Liver (tissue), 9 donors: ENCODE measurements around the gene BCL6B. TPM values are rescaled to one million over a fixed set of nuclear protein-coding genes. Genes with fewer than 3 reads are reported as not detected.
A peak's percentile ranks its signal among the peaks of the same experiment; 100 is the strongest.
"Not testable (repeated sequence)": the region's sequence is repeated elsewhere in the genome, so short reads cannot be mapped to it uniquely, and the experiment has no call there.

Experiments used
- DNase-seq: peaks from one replicate; pipeline ENCODE4 v3.0.0-alpha.2; 2017; ENCODE audit warnings: low spot score
- H3K27ac ChIP-seq, 2 donors: one replicate each; pipeline ENCODE4 v1.7.0; 2013; ENCODE audit warnings: inconsistent platforms in 2 of 2, low read length in 2 of 2, control low read depth in 1 of 2, low read depth in 1 of 2, mild to moderate bottlenecking in 1 of 2
- H3K27me3 ChIP-seq, 4 donors: one replicate each; pipeline versions ENCODE4 v1.6.1 to v1.7.0; 2013; ENCODE audit warnings: low read length in 3 of 4, inconsistent platforms in 1 of 4, mild to moderate bottlenecking in 1 of 4, moderate library complexity in 1 of 4; ENCODE audit not compliant: control insufficient read depth in 4 of 4, insufficient read depth in 4 of 4
- H3K36me3 ChIP-seq, 4 donors: one replicate each; pipeline versions ENCODE4 v1.6.1 to v1.7.0; 2013; ENCODE audit warnings: low read length in 3 of 4, mild to moderate bottlenecking in 3 of 4, low read depth in 1 of 4, moderate library complexity in 1 of 4; ENCODE audit not compliant: control insufficient read depth in 4 of 4, insufficient read depth in 3 of 4
- H3K4me1 ChIP-seq, 4 donors: one replicate each; pipeline versions ENCODE4 v1.6.1 to v1.7.0; 2013; ENCODE audit warnings: low read length in 3 of 4, mild to moderate bottlenecking in 3 of 4, moderate library complexity in 1 of 4; ENCODE audit not compliant: control insufficient read depth in 4 of 4, insufficient read depth in 4 of 4
- H3K4me3 ChIP-seq, 3 donors: one replicate each; pipeline versions ENCODE4 v1.6.1 to v1.7.0; 2013; ENCODE audit warnings: low read length in 3 of 3, control low read depth in 1 of 3, low read depth in 1 of 3, mild to moderate bottlenecking in 1 of 3
- H3K9ac ChIP-seq, 2 donors: one replicate each; pipeline ENCODE4 v1.7.0; 2013; ENCODE audit warnings: low read length in 2 of 2, mild to moderate bottlenecking in 2 of 2, moderate library complexity in 2 of 2, control low read depth in 1 of 2, low read depth in 1 of 2
- H3K9me3 ChIP-seq, 4 donors: one replicate each; pipeline versions ENCODE4 v1.6.1 to v1.7.0; 2013; ENCODE audit warnings: low read length in 3 of 4; ENCODE audit not compliant: control insufficient read depth in 4 of 4
- CTCF ChIP-seq: fragments of 150-350 bp; IDR thresholded peaks from 2 replicates; pipeline ENCODE4 v1.5.1; 2017; ENCODE audit warnings: improper control_type of control experiment, low read depth, low read length; ENCODE audit not compliant: missing input control
- EGR1 ChIP-seq, 2 donors: IDR thresholded peaks; 2 replicates each; pipeline ENCODE4 v1.6.1; 2016 to 2018; ENCODE audit warnings: antibody characterized with exemption in 2 of 2, low read depth in 2 of 2
- FOXA1 ChIP-seq: IDR thresholded peaks from 2 replicates; pipeline ENCODE4 v1.6.1; 2016; ENCODE audit warnings: antibody characterized with exemption
- FOXA2 ChIP-seq: IDR thresholded peaks from 2 replicates; pipeline ENCODE4 v1.6.1; 2016; ENCODE audit warnings: antibody characterized with exemption
- GABPA ChIP-seq, 2 donors: IDR thresholded peaks in 1 of 2; conservative IDR thresholded peaks in 1 of 2; 2 replicates each; pipeline ENCODE4 v1.6.1; 2016; ENCODE audit warnings: antibody characterized with exemption in 2 of 2, mild to moderate bottlenecking in 1 of 2, moderate library complexity in 1 of 2
- HNF4A ChIP-seq, 2 donors: conservative IDR thresholded peaks; 2 replicates each; pipeline ENCODE4 v1.6.1; 2016; ENCODE audit warnings: antibody characterized with exemption in 2 of 2, mild to moderate bottlenecking in 2 of 2
- HNF4G ChIP-seq: IDR thresholded peaks from 2 replicates; pipeline ENCODE4 v1.6.1; 2016; ENCODE audit warnings: antibody characterized with exemption
- JUND ChIP-seq, 2 donors: IDR thresholded peaks; 2 replicates each; pipeline ENCODE4 v1.6.1; 2016; ENCODE audit warnings: antibody characterized with exemption in 2 of 2
- MAX ChIP-seq: IDR thresholded peaks from 2 replicates; pipeline ENCODE4 v1.6.1; 2016; ENCODE audit warnings: antibody characterized with exemption
- NR2F2 ChIP-seq: IDR thresholded peaks from 2 replicates; pipeline ENCODE4 v1.6.1; 2016; ENCODE audit warnings: antibody characterized with exemption
- RAD21 ChIP-seq, 2 donors: IDR thresholded peaks; 2 replicates each; pipeline ENCODE4 v1.6.1; 2016; ENCODE audit warnings: antibody characterized with exemption in 2 of 2, mild to moderate bottlenecking in 2 of 2
- RXRA ChIP-seq, 2 donors: IDR thresholded peaks; 2 replicates each; pipeline ENCODE4 v1.6.1; 2017 to 2018; ENCODE audit warnings: antibody characterized with exemption in 2 of 2, mild to moderate bottlenecking in 1 of 2
- SP1 ChIP-seq: IDR thresholded peaks from 2 replicates; pipeline ENCODE4 v1.6.1; 2018; ENCODE audit warnings: antibody characterized with exemption, mild to moderate bottlenecking
- TAF1 ChIP-seq: conservative IDR thresholded peaks from 2 replicates; pipeline ENCODE4 v1.6.1; 2016; ENCODE audit warnings: antibody characterized with exemption, mild to moderate bottlenecking
- YY1 ChIP-seq: IDR thresholded peaks from 2 replicates; pipeline ENCODE4 v1.6.1; 2016; ENCODE audit warnings: antibody characterized with exemption, mild to moderate bottlenecking
- ZBTB33 ChIP-seq: IDR thresholded peaks from 2 replicates; pipeline ENCODE4 v1.6.1; 2016; ENCODE audit warnings: antibody characterized with exemption
- WGBS: extraction: QIAGEN DNeasy Blood & Tissue Kit; methylation state at CpG from one replicate; pipeline ENCODE4 v1.1.7; 2013; 5-methylcytosine and 5-hydroxymethylcytosine counted together
- polyA plus RNA-seq, 2 donors: library from polyadenylated mRNA; stranded (reverse) in 1 of 2; unstranded in 1 of 2; fragments of 200-250 nt in 1 of 2; fragments of >200 nt in 1 of 2; fragmentation: Nextera tagmentation in 1 of 2; extraction: Ambion mirVana in 1 of 2; gene quantifications; one replicate each; pipeline versions ENCODE4 v1.2.1 to v1.2.3, GENCODE V29; 2013 to 2015
- total RNA-seq, 2 donors: library from RNA; depleted of rRNA; stranded (reverse); fragments of >200 nt; gene quantifications; one replicate each; pipeline ENCODE4 v1.2.3, GENCODE V29; 2014
- donor health status: healthy.
- donor health status: healthy.
- donor health status: healthy.
- donor health status: healthy.
- donor health status: healthy.

BCL6B gene
- total and polyA plus RNA-seq, 4 donors, result 1.1 to 5.7 (median 1.8) TPM

GRCh38 chr17:7046127-7046724 lies 23.4 kb downstream of the BCL6B start (continued):
- TF ChIP-seq ZBTB33, result no peak
- TF ChIP-seq GABPA (IDR thresholded peaks at IDR 0.05 in 1 of 2, conservative IDR thresholded peaks at IDR 0.05 in 1 of 2), result no peak

GRCh38 chr17:7046725-7047397 lies 24.0 kb downstream of the BCL6B start:
- not testable (repeated sequence) for H3K27me3 ChIP-seq, H3K9me3 ChIP-seq, H3K36me3 ChIP-seq, H3K27ac ChIP-seq, DNase-seq, H3K4me3 ChIP-seq, H3K9ac ChIP-seq
- TF ChIP-seq HNF4A (conservative IDR thresholded peaks at IDR 0.05) (peak; percentile 19 to 31), SP1 (peak; percentile 20)
- 15% methylated on average over 26 of the region's 26 CpGs for WGBS
- peaks cover 10 to 48% (median 33%) of the 10 kb centered on the region in 4 donors for H3K4me1 ChIP-seq

GRCh38 chr17:7047566-7047965 lies 24.7 kb downstream of the BCL6B start:
- Histone ChIP-seq H3K36me3 (no peaks in the 10 kb centered on the region), H3K9ac (no peak overlapping the region), H3K9me3 (no peaks in the 10 kb centered on the region), H3K27me3 (no peaks in the 10 kb centered on the region), H3K27ac (no peak overlapping the region), H3K4me1 (peaks cover 10 to 45% (median 31%) of the 10 kb centered on the region in 4 donors), H3K4me3 (no peak overlapping the region)
- DNase-seq, result no peak
- no peak for TF ChIP-seq FOXA1
- TF ChIP-seq JUND (IDR thresholded peaks at IDR 0.05), result no peak
- no peak for TF ChIP-seq FOXA2
- no peak for TF ChIP-seq HNF4G
- TF ChIP-seq RXRA (IDR thresholded peaks at IDR 0.05), result no peak
- no peak for TF ChIP-seq RAD21 (IDR thresholded peaks at IDR 0.05)
- TF ChIP-seq NR2F2, result no peak
- TF ChIP-seq ZBTB33, result no peak
- TF ChIP-seq YY1, result no peak
- TF ChIP-seq CTCF, result no peak
- TF ChIP-seq TAF1, result no peak
- no peak for TF ChIP-seq EGR1 (IDR thresholded peaks at IDR 0.05; ENCODE audit: low read depth in 2 of 2)
- no peak for TF ChIP-seq SP1
- TF ChIP-seq MAX, result no peak
- no peak for TF ChIP-seq GABPA (IDR thresholded peaks at IDR 0.05 in 1 of 2, conservative IDR thresholded peaks at IDR 0.05 in 1 of 2)
- WGBS, result 88% methylated on average over 6 of the region's 6 CpGs
